HepG2 (cell line): ENCODE measurements around the gene TRPT1. TPM values are rescaled to one million over a fixed set of nuclear protein-coding genes. Genes with fewer than 3 reads are reported as not detected.

Experiments used
- ELF3 ChIP-seq: IDR thresholded peaks from 2 replicates; pipeline ENCODE4 v1.6.1; 2016; ENCODE audit warnings: missing genetic modification reagents, missing compliant biosample characterization
- JARID2 ChIP-seq: sonication (generic); formaldehyde crosslinking; IDR thresholded peaks from 2 replicates; pipeline ENCODE4 v1.8.1; 2023; ENCODE audit warnings: missing genetic modification reagents, inconsistent platforms; ENCODE audit not compliant: insufficient replicate concordance
- KLF11 ChIP-seq: IDR thresholded peaks from 2 replicates; pipeline ENCODE4 v1.6.1; 2016; ENCODE audit warnings: missing compliant biosample characterization
- MED13 ChIP-seq: sonication (generic); formaldehyde crosslinking; IDR thresholded peaks from 2 replicates; pipeline ENCODE4 v1.5.0; 2020; ENCODE audit warnings: missing genetic modification reagents
- NCOA1 ChIP-seq: sonication (generic); formaldehyde crosslinking; IDR thresholded peaks from 2 replicates; pipeline ENCODE4 v1.9.0; 2021; ENCODE audit warnings: missing genetic modification reagents
- NFE2L1 ChIP-seq: sonication (generic); formaldehyde crosslinking; IDR thresholded peaks from 2 replicates; pipeline ENCODE4 v1.4.0; 2020; ENCODE audit warnings: missing genetic modification reagents, mild to moderate bottlenecking, borderline replicate concordance
- PRMT3 ChIP-seq: sonication (generic); formaldehyde crosslinking; IDR thresholded peaks from 2 replicates; pipeline ENCODE4 v1.8.1; 2022; ENCODE audit warnings: low read depth, mild to moderate bottlenecking, moderate library complexity, missing genetic modification reagents, borderline replicate concordance
- RBAK ChIP-seq: sonication (generic); formaldehyde crosslinking; IDR thresholded peaks from 2 replicates; pipeline ENCODE4 v1.5.1; 2020; ENCODE audit warnings: mild to moderate bottlenecking, missing genetic modification reagents
- RXRA ChIP-seq: sonication (generic); formaldehyde crosslinking; IDR thresholded peaks from 2 replicates; pipeline ENCODE4 v1.5.1; 2020; ENCODE audit warnings: missing genetic modification reagents
- SCMH1 ChIP-seq: sonication (generic); formaldehyde crosslinking; IDR thresholded peaks from 2 replicates; pipeline ENCODE4 v1.9.0; 2021; ENCODE audit warnings: missing genetic modification reagents, mild to moderate bottlenecking, borderline replicate concordance
- SRF ChIP-seq: IDR thresholded peaks from 2 replicates; pipeline ENCODE4 v1.6.1; 2011; ENCODE audit warnings: mild to moderate bottlenecking, low read depth, low read length, moderate library complexity
- SRSF4 ChIP-seq: fragments of 200-400 bp; formaldehyde crosslinking; IDR thresholded peaks from one replicate; pipeline ENCODE4 v1.6.1; 2018; ENCODE audit warnings: mild to moderate bottlenecking, low read depth, low read length, moderate library complexity; ENCODE audit not compliant: poor library complexity, severe bottlenecking
- SRY ChIP-seq: sonication (generic); formaldehyde crosslinking; IDR thresholded peaks from 2 replicates; pipeline ENCODE4 v1.8.0; 2022; ENCODE audit warnings: mild to moderate bottlenecking, missing genetic modification reagents
- TOPORS ChIP-seq: sonication (generic); formaldehyde crosslinking; IDR thresholded peaks from 2 replicates; pipeline ENCODE4 v1.8.0; 2023; ENCODE audit warnings: mild to moderate bottlenecking, missing genetic modification reagents
- ZFAT ChIP-seq: sonication (generic); formaldehyde crosslinking; conservative IDR thresholded peaks from 2 replicates; pipeline ENCODE4 v1.8.1; 2023; ENCODE audit warnings: missing genetic modification reagents, inconsistent platforms
- ZFX ChIP-seq: sonication (generic); formaldehyde crosslinking; IDR thresholded peaks from 2 replicates; pipeline ENCODE4 v1.4.0; 2020; ENCODE audit warnings: mild to moderate bottlenecking, low read depth, missing genetic modification reagents, moderate library complexity
- ZMYM2 ChIP-seq: sonication (generic); formaldehyde crosslinking; IDR thresholded peaks from 2 replicates; pipeline ENCODE4 v1.8.0; 2022; ENCODE audit warnings: mild to moderate bottlenecking, missing genetic modification reagents
- ZNF333 ChIP-seq: sonication (generic); formaldehyde crosslinking; IDR thresholded peaks from 2 replicates; pipeline ENCODE4 v1.4.0; 2020; ENCODE audit warnings: mild to moderate bottlenecking, missing genetic modification reagents, borderline replicate concordance
- ZNF350 ChIP-seq: sonication (generic); formaldehyde crosslinking; IDR thresholded peaks from 2 replicates; pipeline ENCODE4 v1.4.0; 2020; ENCODE audit warnings: mild to moderate bottlenecking, low read depth, missing genetic modification reagents, borderline replicate concordance
- polyA plus RNA-seq, 8 experiments: library from polyadenylated mRNA; depleted of rRNA in 3 of 8; stranded (reverse) in 7 of 8; unstranded in 1 of 8; fragments of >200 nt; fragmentation: Illumina TruSeq in 4 of 8; extraction: Trizol in 4 of 8; gene quantifications; 2 replicates each; pipeline versions ENCODE4 v1.2.1 to v1.2.3, GENCODE V29; 2011 to 2016; ENCODE audit warnings: low read depth in 4 of 8, missing spikeins in 1 of 8, mixed read lengths in 1 of 8; ENCODE audit not compliant: insufficient read depth in 1 of 8
- total RNA-seq, 5 experiments: library from RNA; depleted of rRNA; stranded (reverse); fragments of >200 nt; fragmentation: Illumina TruSeq; extraction: Trizol; gene quantifications; 2 replicates each; pipeline ENCODE4 v1.2.3, GENCODE V29; 2016; ENCODE audit warnings: low read depth in 1 of 5
- TF ChIP-seq, protein P1 (sequence below): sonication (generic); formaldehyde crosslinking; IDR thresholded peaks from 2 replicates; pipeline ENCODE4 v1.4.0; 2020; ENCODE audit warnings: missing genetic modification reagents
- TF ChIP-seq, protein P2 (sequence below): IDR thresholded peaks from 2 replicates; pipeline ENCODE4 v1.6.1; 2016; ENCODE audit warnings: low read depth
- TF ChIP-seq, protein P3 (sequence below): sonication (generic); formaldehyde crosslinking; IDR thresholded peaks from 2 replicates; pipeline ENCODE4 v1.5.0; 2020; ENCODE audit warnings: missing genetic modification reagents, mild to moderate bottlenecking, borderline replicate concordance

The TRPT1 gene
- total and polyA plus RNA-seq, 2 of the 13 experiments (the other 11 are each of a cell fraction or from before 2014, with no cell fraction given) = 24.8 to 40.7 TPM

DNA sequence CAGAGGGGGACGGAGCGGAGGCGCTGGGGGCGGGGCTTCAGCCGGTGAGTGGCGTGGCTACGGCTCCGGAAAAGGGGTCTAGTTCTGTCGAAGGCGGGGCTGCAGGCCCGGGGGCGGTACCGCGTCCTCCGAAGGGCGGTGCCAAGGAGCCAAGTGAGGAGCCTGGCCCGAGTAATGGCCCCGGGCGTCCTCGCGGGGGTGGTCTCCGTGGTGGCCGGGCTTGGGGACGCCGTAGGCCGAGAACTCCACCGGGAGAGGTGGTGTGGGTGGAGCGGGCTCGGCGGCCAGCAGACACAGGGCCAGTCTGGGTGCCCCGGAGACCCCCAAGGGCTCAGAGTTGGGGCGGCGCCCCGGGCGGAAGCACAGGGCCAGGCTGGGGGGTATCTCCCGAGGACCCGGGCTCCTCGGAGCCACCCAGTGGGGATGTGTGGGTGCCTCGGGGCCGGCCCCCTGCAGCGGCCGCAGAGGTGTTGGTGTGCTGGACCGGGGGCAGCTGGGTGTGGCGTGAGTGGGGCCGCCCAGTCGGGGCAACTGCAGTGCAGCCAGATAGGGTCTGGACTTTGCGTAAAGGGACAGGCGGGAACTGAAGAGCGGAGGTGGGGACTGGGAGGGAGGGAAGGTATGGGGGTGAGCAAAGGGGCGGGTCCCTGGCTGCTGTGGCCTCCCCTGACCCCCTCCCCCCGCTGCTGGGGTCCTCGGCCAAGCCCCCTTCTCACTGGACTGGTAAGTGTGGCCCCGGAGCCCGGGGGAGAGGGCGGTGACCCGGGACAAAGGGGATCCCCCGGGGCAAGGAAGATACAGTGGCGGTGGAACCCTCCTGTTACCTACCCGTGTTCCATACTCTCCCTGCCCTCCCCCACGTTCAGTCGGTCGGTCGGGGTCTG lies 15.7 kb upstream of the TRPT1 start (continued):
- TF ChIP-seq, protein P1, sequence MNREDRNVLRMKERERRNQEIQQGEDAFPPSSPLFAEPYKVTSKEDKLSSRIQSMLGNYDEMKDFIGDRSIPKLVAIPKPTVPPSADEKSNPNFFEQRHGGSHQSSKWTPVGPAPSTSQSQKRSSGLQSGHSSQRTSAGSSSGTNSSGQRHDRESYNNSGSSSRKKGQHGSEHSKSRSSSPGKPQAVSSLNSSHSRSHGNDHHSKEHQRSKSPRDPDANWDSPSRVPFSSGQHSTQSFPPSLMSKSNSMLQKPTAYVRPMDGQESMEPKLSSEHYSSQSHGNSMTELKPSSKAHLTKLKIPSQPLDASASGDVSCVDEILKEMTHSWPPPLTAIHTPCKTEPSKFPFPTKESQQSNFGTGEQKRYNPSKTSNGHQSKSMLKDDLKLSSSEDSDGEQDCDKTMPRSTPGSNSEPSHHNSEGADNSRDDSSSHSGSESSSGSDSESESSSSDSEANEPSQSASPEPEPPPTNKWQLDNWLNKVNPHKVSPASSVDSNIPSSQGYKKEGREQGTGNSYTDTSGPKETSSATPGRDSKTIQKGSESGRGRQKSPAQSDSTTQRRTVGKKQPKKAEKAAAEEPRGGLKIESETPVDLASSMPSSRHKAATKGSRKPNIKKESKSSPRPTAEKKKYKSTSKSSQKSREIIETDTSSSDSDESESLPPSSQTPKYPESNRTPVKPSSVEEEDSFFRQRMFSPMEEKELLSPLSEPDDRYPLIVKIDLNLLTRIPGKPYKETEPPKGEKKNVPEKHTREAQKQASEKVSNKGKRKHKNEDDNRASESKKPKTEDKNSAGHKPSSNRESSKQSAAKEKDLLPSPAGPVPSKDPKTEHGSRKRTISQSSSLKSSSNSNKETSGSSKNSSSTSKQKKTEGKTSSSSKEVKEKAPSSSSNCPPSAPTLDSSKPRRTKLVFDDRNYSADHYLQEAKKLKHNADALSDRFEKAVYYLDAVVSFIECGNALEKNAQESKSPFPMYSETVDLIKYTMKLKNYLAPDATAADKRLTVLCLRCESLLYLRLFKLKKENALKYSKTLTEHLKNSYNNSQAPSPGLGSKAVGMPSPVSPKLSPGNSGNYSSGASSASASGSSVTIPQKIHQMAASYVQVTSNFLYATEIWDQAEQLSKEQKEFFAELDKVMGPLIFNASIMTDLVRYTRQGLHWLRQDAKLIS = no peak
- TF ChIP-seq RBAK (CRISPR knock-in tag) = no peak
- TF ChIP-seq ELF3 (CRISPR knock-in tag) = peak; percentile 9; the same call in 1 of the 2 replicates
- TF ChIP-seq, protein P2, sequence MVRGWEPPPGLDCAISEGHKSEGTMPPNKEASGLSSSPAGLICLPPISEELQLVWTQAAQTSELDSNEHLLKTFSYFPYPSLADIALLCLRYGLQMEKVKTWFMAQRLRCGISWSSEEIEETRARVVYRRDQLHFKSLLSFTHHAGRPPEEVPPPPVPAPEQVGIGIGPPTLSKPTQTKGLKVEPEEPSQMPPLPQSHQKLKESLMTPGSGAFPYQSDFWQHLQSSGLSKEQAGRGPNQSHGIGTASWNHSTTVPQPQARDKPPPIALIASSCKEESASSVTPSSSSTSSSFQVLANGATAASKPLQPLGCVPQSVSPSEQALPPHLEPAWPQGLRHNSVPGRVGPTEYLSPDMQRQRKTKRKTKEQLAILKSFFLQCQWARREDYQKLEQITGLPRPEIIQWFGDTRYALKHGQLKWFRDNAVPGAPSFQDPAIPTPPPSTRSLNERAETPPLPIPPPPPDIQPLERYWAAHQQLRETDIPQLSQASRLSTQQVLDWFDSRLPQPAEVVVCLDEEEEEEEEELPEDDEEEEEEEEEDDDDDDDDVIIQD = no peak
- TF ChIP-seq SCMH1 = no peak
- no peak for TF ChIP-seq KLF11 (CRISPR knock-in tag)
- no peak for TF ChIP-seq ZMYM2
- TF ChIP-seq SRY (CRISPR knock-in tag) = no peak
- TF ChIP-seq PRMT3 (CRISPR knock-in tag) = no peak
- TF ChIP-seq ZNF350 (CRISPR knock-in tag) = no peak
- no peak for TF ChIP-seq MED13 (CRISPR knock-in tag)
- TF ChIP-seq JARID2 (CRISPR knock-in tag) = no peak
- no peak; the same call in 1 of the 2 replicates for TF ChIP-seq ZNF333 (CRISPR knock-in tag)
- 0 out of 2 replicates have a peak, but pooled peaks have one; percentile 13 for TF ChIP-seq SRF
- peak; percentile 16 for TF ChIP-seq ZFX (CRISPR knock-in tag)
- no peak for TF ChIP-seq NFE2L1 (CRISPR knock-in tag)
- TF ChIP-seq TOPORS (CRISPR knock-in tag) = no peak
- no peak for TF ChIP-seq ZFAT (CRISPR knock-in tag)
- TF ChIP-seq, protein P3, sequence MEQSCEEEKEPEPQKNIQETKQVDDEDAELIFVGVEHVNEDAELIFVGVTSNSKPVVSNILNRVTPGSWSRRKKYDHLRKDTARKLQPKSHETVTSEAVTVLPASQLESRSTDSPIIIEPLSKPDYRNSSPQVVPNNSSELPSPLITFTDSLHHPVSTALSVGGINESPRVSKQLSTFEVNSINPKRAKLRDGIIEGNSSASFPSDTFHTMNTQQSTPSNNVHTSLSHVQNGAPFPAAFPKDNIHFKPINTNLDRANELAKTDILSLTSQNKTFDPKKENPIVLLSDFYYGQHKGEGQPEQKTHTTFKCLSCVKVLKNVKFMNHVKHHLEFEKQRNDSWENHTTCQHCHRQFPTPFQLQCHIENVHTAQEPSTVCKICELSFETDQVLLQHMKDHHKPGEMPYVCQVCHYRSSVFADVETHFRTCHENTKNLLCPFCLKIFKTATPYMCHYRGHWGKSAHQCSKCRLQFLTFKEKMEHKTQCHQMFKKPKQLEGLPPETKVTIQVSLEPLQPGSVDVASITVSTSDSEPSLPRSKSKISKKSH = no peak
- no peak for TF ChIP-seq NCOA1 (CRISPR knock-in tag)
- TF ChIP-seq SRSF4 = no peak
- TF ChIP-seq RXRA (CRISPR knock-in tag) = no peak
